Activated naive CD4-positive, alpha-beta T cell treated with anti-CD3 and anti-CD28 coated beads, Interleukin-2, amount 50 U/mL, for 24 hours (primary cell): ENCODE data around the gene KAZN.
A peak's percentile ranks its signal among the peaks of the same experiment; 100 is the strongest.

ENCODE experiments used
- H3K27ac Mint-ChIP-seq: one replicate; pipeline ENCODE4 v1.8.0; 2021; ENCODE audit warnings: mild to moderate bottlenecking, mixed read lengths
- H3K27me3 Mint-ChIP-seq: one replicate; pipeline ENCODE4 v1.8.0; 2021; ENCODE audit warnings: mixed read lengths
- H3K36me3 Mint-ChIP-seq: one replicate; pipeline ENCODE4 v1.8.0; 2021; ENCODE audit warnings: mixed read lengths
- H3K4me1 Mint-ChIP-seq: one replicate; pipeline ENCODE4 v1.8.0; 2021; ENCODE audit warnings: mixed read lengths
- H3K4me3 Mint-ChIP-seq: one replicate; pipeline ENCODE4 v1.8.0; 2021; ENCODE audit warnings: mild to moderate bottlenecking, mixed read lengths
- H3K9me3 Mint-ChIP-seq: one replicate; pipeline ENCODE4 v1.8.0; 2021; ENCODE audit warnings: mixed read lengths

KAZN gene

GRCh38 chr1:14686701-14687100 lies 88.2 kb downstream of the KAZN start:
- no peaks in the 10 kb centered on the region for H3K4me1 Mint-ChIP-seq
- no peaks in the 10 kb centered on the region for H3K9me3 Mint-ChIP-seq
- H3K27ac Mint-ChIP-seq, result no peak overlapping the region
- no peaks in the 10 kb centered on the region for H3K36me3 Mint-ChIP-seq
- H3K27me3 Mint-ChIP-seq, result peaks cover 9% of the 10 kb centered on the region
- H3K4me3 Mint-ChIP-seq, result no peak overlapping the region

GRCh38 chr1:14687147-14687546 lies 88.7 kb downstream of the KAZN start:
- no peaks in the 10 kb centered on the region for H3K4me1 Mint-ChIP-seq
- no peak overlapping the region for H3K4me3 Mint-ChIP-seq
- H3K36me3 Mint-ChIP-seq, result no peaks in the 10 kb centered on the region
- peak overlapping the region; percentile 48 for H3K27ac Mint-ChIP-seq
- H3K9me3 Mint-ChIP-seq, result no peaks in the 10 kb centered on the region
- H3K27me3 Mint-ChIP-seq, result peaks cover 9% of the 10 kb centered on the region

GRCh38 chr1:14689996-14690615 lies 91.6 kb downstream of the KAZN start:
- Mint-ChIP-seq H3K4me3 (no peak overlapping the region), H3K4me1 (no peaks in the 10 kb centered on the region), H3K36me3 (no peaks in the 10 kb centered on the region), H3K9me3 (no peaks in the 10 kb centered on the region), H3K27ac (no peak overlapping the region), H3K27me3 (peaks cover 8% of the 10 kb centered on the region)

- H3K4me3 Mint-ChIP-seq, result no peak overlapping the region
- H3K27ac Mint-ChIP-seq, result no peak overlapping the region
Measured at GRCh38 chr1:14693949-14694348, 95.5 kb downstream of the KAZN start.

DNA sequence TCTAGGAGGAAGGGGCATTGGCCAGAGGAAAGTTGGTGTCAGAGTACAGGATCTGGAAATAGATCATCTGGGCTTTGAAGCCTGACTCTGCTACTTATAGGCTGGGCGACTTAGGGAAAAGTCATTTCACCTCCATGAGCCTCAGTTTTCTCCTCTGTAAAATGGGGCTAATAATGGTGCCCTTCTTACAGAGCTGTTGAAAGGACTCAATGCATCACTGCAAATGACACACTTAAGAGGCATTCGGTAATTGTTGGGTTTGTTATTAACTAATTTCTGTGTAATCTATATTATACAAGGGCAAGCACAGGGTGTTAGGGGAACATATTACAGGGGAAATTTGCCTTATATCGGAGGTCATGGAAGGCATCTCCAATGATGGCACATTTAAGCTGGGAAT lies 96.1 kb downstream of the KAZN start:
- Mint-ChIP-seq H3K4me3 (no peak overlapping the region), H3K27ac (no peak overlapping the region), H3K9me3 (no peaks in the 10 kb centered on the region), H3K27me3 (peaks cover 5% of the 10 kb centered on the region), H3K4me1 (no peaks in the 10 kb centered on the region), H3K36me3 (no peaks in the 10 kb centered on the region)

More at GRCh38 chr1:14693949-14694348, 95.5 kb downstream of the KAZN start:
- Mint-ChIP-seq H3K4me1 (no peaks in the 10 kb centered on the region), H3K9me3 (no peaks in the 10 kb centered on the region), H3K27me3 (peaks cover 5% of the 10 kb centered on the region), H3K36me3 (no peaks in the 10 kb centered on the region)

DNA sequence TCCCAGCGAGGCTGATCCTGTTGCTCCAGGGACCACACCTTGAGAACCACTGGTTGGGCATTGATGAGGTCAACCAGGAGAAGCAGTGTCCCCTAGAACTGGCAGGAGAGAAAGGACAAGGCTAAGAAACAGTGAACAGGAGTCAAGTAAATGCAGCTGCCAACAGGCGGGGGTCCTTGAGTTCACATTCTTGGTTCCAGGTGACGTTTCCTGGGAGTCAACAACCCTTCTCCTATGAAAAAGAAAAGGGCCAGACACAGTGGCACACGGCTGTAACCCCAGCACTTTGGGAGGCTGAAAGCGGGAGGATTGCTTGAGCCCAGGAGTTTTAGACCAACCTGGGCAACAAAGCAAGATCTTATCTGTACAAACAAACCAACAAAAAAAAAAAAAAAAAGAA lies 98.3 kb downstream of the KAZN start:
- H3K27ac Mint-ChIP-seq, result peak overlapping the region; percentile 41
- H3K4me3 Mint-ChIP-seq, result no peak overlapping the region
- H3K9me3 Mint-ChIP-seq, result no peaks in the 10 kb centered on the region
- no peaks in the 10 kb centered on the region for H3K36me3 Mint-ChIP-seq
- no peaks in the 10 kb centered on the region for H3K4me1 Mint-ChIP-seq
- H3K27me3 Mint-ChIP-seq, result peaks cover 5% of the 10 kb centered on the region

DNA sequence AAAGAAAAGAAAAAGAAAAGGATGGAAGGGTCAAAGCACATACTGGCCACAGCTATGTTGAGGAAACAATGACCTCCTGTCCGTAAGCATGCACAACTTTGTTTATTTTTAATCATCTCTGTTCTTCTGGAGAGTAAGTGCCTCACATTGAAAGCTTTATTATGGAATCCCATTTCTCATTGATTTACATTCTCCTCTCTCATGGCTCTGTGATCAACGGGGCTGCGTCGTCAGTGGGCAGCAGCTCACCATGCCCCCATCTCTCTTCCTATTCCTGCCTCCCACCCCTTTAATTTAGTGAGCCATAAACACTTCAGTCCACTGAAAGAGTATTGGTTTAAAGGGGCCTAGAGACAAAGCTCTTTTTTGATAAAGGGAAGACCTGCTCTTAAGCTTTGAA lies 98.9 kb downstream of the KAZN start:
- no peaks in the 10 kb centered on the region for H3K4me1 Mint-ChIP-seq

DNA sequence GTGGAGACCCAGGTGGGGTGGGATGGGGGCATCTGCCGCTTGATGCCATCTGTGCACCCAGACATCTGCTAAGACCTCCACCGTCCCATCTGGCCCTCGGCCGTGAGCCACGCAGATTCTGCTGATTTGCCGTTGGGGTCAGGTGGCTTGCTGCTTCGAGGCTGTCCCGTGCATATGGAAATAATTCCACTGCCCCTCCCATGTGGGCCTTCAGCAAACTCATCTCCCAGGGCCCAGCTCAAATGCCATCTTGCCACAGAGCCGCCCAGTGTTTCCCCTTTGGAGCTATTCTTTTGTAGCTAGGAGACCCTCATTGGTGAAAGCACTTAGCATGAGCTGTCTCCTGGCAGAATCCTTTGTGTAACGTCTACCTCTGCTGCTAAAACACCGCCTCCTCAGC lies 99.8 kb downstream of the KAZN start:
- H3K4me1 Mint-ChIP-seq, result no peaks in the 10 kb centered on the region
- no peaks in the 10 kb centered on the region for H3K36me3 Mint-ChIP-seq
- no peak overlapping the region for H3K4me3 Mint-ChIP-seq
- no peak overlapping the region for H3K27ac Mint-ChIP-seq
- H3K27me3 Mint-ChIP-seq, result peaks cover 4% of the 10 kb centered on the region
- H3K9me3 Mint-ChIP-seq, result no peaks in the 10 kb centered on the region

More for the DNA sequence above, 98.9 kb downstream of the KAZN start:
- Mint-ChIP-seq H3K36me3 (no peaks in the 10 kb centered on the region), H3K27ac (no peak overlapping the region), H3K4me3 (no peak overlapping the region), H3K9me3 (no peaks in the 10 kb centered on the region), H3K27me3 (peaks cover 5% of the 10 kb centered on the region)

- Mint-ChIP-seq H3K36me3 (no peaks in the 10 kb centered on the region), H3K9me3 (no peaks in the 10 kb centered on the region), H3K27me3 (peaks cover 4% of the 10 kb centered on the region), H3K4me3 (no peak overlapping the region), H3K4me1 (no peaks in the 10 kb centered on the region), H3K27ac (no peak overlapping the region)
Measured at GRCh38 chr1:14699620-14700019, 101.1 kb downstream of the KAZN start.

DNA sequence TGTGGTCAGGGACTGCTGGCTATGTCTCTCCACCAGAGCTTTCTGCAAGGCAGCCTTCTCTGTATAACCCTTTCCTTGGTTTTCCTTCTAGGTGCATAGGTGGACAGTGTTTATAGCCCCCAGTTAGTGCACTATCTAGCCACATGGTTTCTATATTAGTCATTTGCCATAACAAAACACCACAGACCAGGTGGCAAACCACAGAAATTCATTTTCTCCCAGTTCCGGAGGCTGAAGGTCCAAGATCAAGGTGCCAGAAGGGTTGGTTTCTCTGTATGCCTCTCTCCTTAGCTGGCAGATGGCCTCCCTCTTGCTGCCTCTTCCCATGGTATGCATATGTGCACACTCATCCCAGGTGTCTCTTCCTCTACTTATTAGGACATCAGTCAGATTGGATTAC lies 106.4 kb downstream of the KAZN start:
- H3K4me3 Mint-ChIP-seq, result no peak overlapping the region
- H3K9me3 Mint-ChIP-seq, result peaks cover 6% of the 10 kb centered on the region
- H3K27ac Mint-ChIP-seq, result no peak overlapping the region
- H3K4me1 Mint-ChIP-seq, result no peaks in the 10 kb centered on the region
- H3K36me3 Mint-ChIP-seq, result no peaks in the 10 kb centered on the region
- H3K27me3 Mint-ChIP-seq, result peaks cover 2% of the 10 kb centered on the region

- Mint-ChIP-seq H3K4me3 (no peak overlapping the region), H3K9me3 (peaks cover 6% of the 10 kb centered on the region), H3K27me3 (peaks cover 2% of the 10 kb centered on the region), H3K27ac (no peak overlapping the region), H3K36me3 (no peaks in the 10 kb centered on the region), H3K4me1 (no peaks in the 10 kb centered on the region)
Measured at GRCh38 chr1:14705824-14706223, 107.3 kb downstream of the KAZN start.

DNA sequence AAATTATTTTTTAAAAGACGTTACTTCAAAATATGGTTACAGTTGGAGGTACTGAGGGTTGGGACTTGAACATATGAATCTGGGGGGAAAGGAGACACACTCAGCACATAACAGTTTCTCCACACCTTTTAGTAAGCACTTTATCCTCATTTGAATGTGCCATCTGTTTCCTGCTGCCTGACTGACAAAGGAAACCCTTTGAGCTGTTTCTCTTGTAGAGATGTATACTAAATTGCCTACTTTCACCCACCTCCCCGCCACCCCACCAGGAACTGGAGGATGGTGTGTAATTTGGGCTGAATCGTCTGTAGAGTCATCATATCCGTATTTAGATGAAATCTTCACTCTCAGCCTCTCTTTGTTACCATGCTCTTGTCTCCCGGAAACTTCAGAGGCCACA lies 108.1 kb downstream of the KAZN start:
- H3K27ac Mint-ChIP-seq, result no peak overlapping the region
- no peaks in the 10 kb centered on the region for H3K36me3 Mint-ChIP-seq
- peaks cover 2% of the 10 kb centered on the region for H3K27me3 Mint-ChIP-seq
- peaks cover 6% of the 10 kb centered on the region for H3K9me3 Mint-ChIP-seq
- no peak overlapping the region for H3K4me3 Mint-ChIP-seq
- no peaks in the 10 kb centered on the region for H3K4me1 Mint-ChIP-seq

- Mint-ChIP-seq H3K4me3 (no peak overlapping the region), H3K9me3 (peaks cover 6% of the 10 kb centered on the region), H3K4me1 (no peaks in the 10 kb centered on the region), H3K27ac (no peak overlapping the region), H3K36me3 (no peaks in the 10 kb centered on the region), H3K27me3 (peaks cover 2% of the 10 kb centered on the region)
Measured at GRCh38 chr1:14707531-14708445, 109.3 kb downstream of the KAZN start.

GRCh38 chr1:14710331-14710730 lies 111.8 kb downstream of the KAZN start:
- Mint-ChIP-seq H3K27ac (no peak overlapping the region), H3K27me3 (no peaks in the 10 kb centered on the region), H3K4me3 (no peak overlapping the region), H3K36me3 (no peaks in the 10 kb centered on the region), H3K4me1 (no peaks in the 10 kb centered on the region), H3K9me3 (peaks cover under 1% of the 10 kb centered on the region)

- no peak overlapping the region for H3K4me3 Mint-ChIP-seq
- H3K9me3 Mint-ChIP-seq, result no peaks in the 10 kb centered on the region
- H3K27me3 Mint-ChIP-seq, result no peaks in the 10 kb centered on the region
- H3K4me1 Mint-ChIP-seq, result no peaks in the 10 kb centered on the region
- no peaks in the 10 kb centered on the region for H3K36me3 Mint-ChIP-seq
- H3K27ac Mint-ChIP-seq, result no peak overlapping the region
Measured at GRCh38 chr1:14712136-14712535, 113.7 kb downstream of the KAZN start.

GRCh38 chr1:14713077-14713476 lies 114.6 kb downstream of the KAZN start:
- Mint-ChIP-seq H3K27me3 (no peaks in the 10 kb centered on the region), H3K27ac (no peak overlapping the region), H3K9me3 (no peaks in the 10 kb centered on the region), H3K36me3 (no peaks in the 10 kb centered on the region), H3K4me3 (no peak overlapping the region), H3K4me1 (no peaks in the 10 kb centered on the region)
